ENCODE data around the gene WDR54.

GRCh38 chr2:74374509-74375205 is 46.9 kb upstream of the WDR54 start:
- TF ChIP-seq RAD21 (IDR thresholded peaks at IDR 0.05) (no peak), CTCF (IDR thresholded peaks at IDR 0.05; ENCODE audit: low read depth, low read length, missing input control) (no peak), GABPA (IDR thresholded peaks at IDR 0.05 in 1 of 2, conservative IDR thresholded peaks at IDR 0.05 in 1 of 2) (no peak), HNF4A (conservative IDR thresholded peaks at IDR 0.05) (no peak), REST (IDR thresholded peaks at IDR 0.05) (no peak)

All from liver (tissue), 3 donors.